GM23248 (cell line): ENCODE data around the gene TBK1. TPM values are rescaled to one million over a fixed set of nuclear protein-coding genes. Genes with fewer than 3 reads are reported as not detected.

ENCODE experiments used
- DNase-seq: peaks from one replicate; pipeline ENCODE4 v3.0.0-alpha.2; 2015
- H2AFZ ChIP-seq: fragments of 200-600 bp; sonication (generic); 2 replicates; pipeline ENCODE4 v1.6.1; 2016; ENCODE audit warnings: antibody characterized with exemption
- H3F3A ChIP-seq: fragments of 200-600 bp; sonication (generic); 2 replicates; pipeline ENCODE4 v1.6.1; 2016; ENCODE audit warnings: mild to moderate bottlenecking, antibody characterized with exemption, mixed run types; ENCODE audit not compliant: insufficient read depth
- H3K27ac ChIP-seq: fragments of 200-600 bp; sonication (generic); 2 replicates; pipeline ENCODE4 v1.5.1; 2016; ENCODE audit warnings: mild to moderate bottlenecking
- H3K27me3 ChIP-seq: fragments of 200-600 bp; sonication (generic); replicated peaks from 2 replicates; pipeline ENCODE4 v1.6.1; 2016; ENCODE audit warnings: mild to moderate bottlenecking; ENCODE audit not compliant: insufficient read depth
- H3K36me3 ChIP-seq: fragments of 200-600 bp; sonication (generic); 2 replicates; pipeline ENCODE4 v1.6.1; 2016; ENCODE audit warnings: low read depth, mild to moderate bottlenecking
- H3K4me1 ChIP-seq: fragments of 200-600 bp; sonication (generic); 2 replicates; pipeline ENCODE4 v1.6.1; 2016; ENCODE audit warnings: mild to moderate bottlenecking; ENCODE audit not compliant: insufficient read depth
- H3K4me2 ChIP-seq: fragments of 200-600 bp; sonication (generic); one replicate; pipeline ENCODE4 v1.6.1; 2016; ENCODE audit warnings: mild to moderate bottlenecking; ENCODE audit not compliant: unreplicated experiment
- H3K4me3 ChIP-seq: fragments of 200-600 bp; sonication (generic); 2 replicates; pipeline ENCODE4 v1.5.1; 2016; ENCODE audit warnings: mild to moderate bottlenecking
- H3K79me2 ChIP-seq: fragments of 200-600 bp; sonication (generic); 2 replicates; pipeline ENCODE4 v1.6.1; 2016; ENCODE audit warnings: mild to moderate bottlenecking; ENCODE audit not compliant: insufficient read depth
- H3K9ac ChIP-seq: fragments of 200-600 bp; sonication (generic); 2 replicates; pipeline ENCODE4 v1.6.1; 2016; ENCODE audit warnings: mild to moderate bottlenecking
- H3K9me2 ChIP-seq: fragments of 200-600 bp; sonication (generic); 2 replicates; pipeline ENCODE4 v1.6.1; 2016; ENCODE audit warnings: mixed run types, mild to moderate bottlenecking, moderate library complexity; ENCODE audit not compliant: insufficient read depth
- H3K9me3 ChIP-seq: fragments of 200-600 bp; sonication (generic); one replicate; pipeline ENCODE4 v1.6.1; 2017; ENCODE audit warnings: low read depth
- H4K20me1 ChIP-seq: fragments of 200-600 bp; sonication (generic); 2 replicates; pipeline ENCODE4 v1.6.0; 2016; ENCODE audit not compliant: insufficient read depth
- EZH2 ChIP-seq: fragments of 200-600 bp; sonication (generic); IDR thresholded peaks from 2 replicates; pipeline ENCODE4 v1.6.1; 2018; ENCODE audit warnings: antibody characterized with exemption, mild to moderate bottlenecking; ENCODE audit not compliant: insufficient read depth, poor library complexity, severe bottlenecking
- EZH2phosphoT487 ChIP-seq: fragments of 200-600 bp; sonication (generic); IDR thresholded peaks from 2 replicates; pipeline ENCODE4 v1.6.1; 2018; ENCODE audit warnings: antibody characterized with exemption, moderate library complexity, mild to moderate bottlenecking, low read depth; ENCODE audit not compliant: insufficient read depth
- WGBS, 2 experiments: methylation state at CpG; one replicate each; pipeline ENCODE4 v1.1.6; 2015 to 2017; ENCODE audit warnings: low lambda C conversion rate in 2 of 2, low coverage in 1 of 2; ENCODE audit errors: missing lambda C conversion rate in 2 of 2; 5-methylcytosine and 5-hydroxymethylcytosine counted together
- in situ Hi-C: fragments of 300-500 bp; cut with MboI; formaldehyde crosslinking; loops from 2 replicates; pipeline ENCODE4 v1.15.0; 2020
- polyA plus RNA-seq: library from polyadenylated mRNA; unstranded; fragments of >200 nt; fragmentation: Nextera tagmentation; extraction: Ambion mirVana; gene quantifications from 2 replicates; pipeline ENCODE4 v1.2.1, GENCODE V29; 2016
- total RNA-seq: library from RNA; depleted of rRNA; stranded (reverse); fragments of >200 nt; shearing (Covaris generic); gene quantifications from 2 replicates; pipeline ENCODE4 v1.2.3, GENCODE V29; 2014

Gene TBK1
- total and polyA plus RNA-seq, 2 experiments from 2014 or later = 25.2 to 29.4 TPM

- H3K27me3 ChIP-seq = no peaks in the 10 kb centered on the region
- no peak overlapping the region for H3K27ac ChIP-seq
- no peak overlapping the region for H2AFZ ChIP-seq
- no peaks in the 10 kb centered on the region for H3K9me3 ChIP-seq
- H3K36me3 ChIP-seq = peaks cover 78% of the 10 kb centered on the region
- H4K20me1 ChIP-seq = no peaks in the 10 kb centered on the region
- 0 out of 2 replicates have a peak, but pooled peaks cover 7% of the 10 kb centered on the region for H3K4me1 ChIP-seq
- no peaks in the 10 kb centered on the region for H3K9me2 ChIP-seq
- H3K4me3 ChIP-seq = no peak overlapping the region
- DNase-seq = no peak
- WGBS, 2 experiments = 98 to 99% methylated on average over 2 of the region's 2 CpGs
- no peaks in the 10 kb centered on the region for H3K79me2 ChIP-seq
- no peak for TF ChIP-seq EZH2
- TF ChIP-seq EZH2phosphoT487 = no peak
- H3K9ac ChIP-seq = no peak overlapping the region
- H3K4me2 ChIP-seq = no peak overlapping the region
- H3F3A ChIP-seq = 0 out of 2 replicates have a peak, but pooled peaks cover 4% of the 10 kb centered on the region
- in situ Hi-C loops = no loop called here
These were observed 45.0 kb downstream of the TBK1 start for GRCh38 chr12:64496839-64497400.

GRCh38 chr12:64497484-64497883, 45.6 kb downstream of the TBK1 start:
- H3K9ac ChIP-seq = no peak overlapping the region
- peaks cover 79% of the 10 kb centered on the region for H3K36me3 ChIP-seq
- in situ Hi-C loops = no loop called here

GRCh38 chr12:64497903-64498302, 46.0 kb downstream of the TBK1 start:
- DNase-seq = no peak
- peaks cover 79% of the 10 kb centered on the region for H3K36me3 ChIP-seq
- WGBS, 2 experiments = 95 to 98% methylated on average over 1 of the region's 1 CpG

More at GRCh38 chr12:64497484-64497883, 45.6 kb downstream of the TBK1 start:
- TF ChIP-seq EZH2 (no peak), EZH2phosphoT487 (no peak)
- Histone ChIP-seq H3K4me1 (0 out of 2 replicates have a peak, but pooled peaks cover 7% of the 10 kb centered on the region), H3K4me3 (no peak overlapping the region), H3F3A (0 out of 2 replicates have a peak, but pooled peaks cover 4% of the 10 kb centered on the region), H3K27ac (no peak overlapping the region), H3K9me3 (no peaks in the 10 kb centered on the region), H4K20me1 (no peaks in the 10 kb centered on the region), H2AFZ (no peak overlapping the region), H3K79me2 (no peaks in the 10 kb centered on the region), H3K9me2 (no peaks in the 10 kb centered on the region), H3K4me2 (no peak overlapping the region), H3K27me3 (no peaks in the 10 kb centered on the region)
- DNase-seq = no peak
- WGBS, 2 experiments = 92 to 100% methylated on average over 1 of the region's 1 CpG

GRCh38 chr12:64500394-64500793, 48.5 kb downstream of the TBK1 start:
- no peak for DNase-seq
- 79 to 83% methylated on average over 3 of the region's 3 CpGs for WGBS, 2 experiments

More at GRCh38 chr12:64497903-64498302, 46.0 kb downstream of the TBK1 start:
- Histone ChIP-seq H3F3A (0 out of 2 replicates have a peak, but pooled peaks cover 4% of the 10 kb centered on the region), H3K4me3 (no peak overlapping the region), H3K4me1 (0 out of 2 replicates have a peak, but pooled peaks cover 7% of the 10 kb centered on the region), H3K79me2 (no peaks in the 10 kb centered on the region), H3K9me3 (no peaks in the 10 kb centered on the region), H4K20me1 (no peaks in the 10 kb centered on the region), H3K27ac (no peak overlapping the region), H3K27me3 (no peaks in the 10 kb centered on the region), H3K9ac (no peak overlapping the region), H3K4me2 (no peak overlapping the region), H2AFZ (no peak overlapping the region), H3K9me2 (no peaks in the 10 kb centered on the region)
- no peak for TF ChIP-seq EZH2phosphoT487
- TF ChIP-seq EZH2 = no peak
- in situ Hi-C loops = no loop called here

More at GRCh38 chr12:64500394-64500793, 48.5 kb downstream of the TBK1 start:
- no peak overlapping the region for H3K4me3 ChIP-seq
- no peaks in the 10 kb centered on the region for H3K9me3 ChIP-seq
- H3K36me3 ChIP-seq = peaks cover 62% of the 10 kb centered on the region
- H3K27ac ChIP-seq = no peak overlapping the region
- H3K9me2 ChIP-seq = no peaks in the 10 kb centered on the region
- no peak overlapping the region for H3K4me2 ChIP-seq
- H3K4me1 ChIP-seq = 0 out of 2 replicates have a peak, but pooled peaks cover 7% of the 10 kb centered on the region
- H2AFZ ChIP-seq = no peak overlapping the region
- in situ Hi-C loops = no loop called here
- no peaks in the 10 kb centered on the region for H3K79me2 ChIP-seq
- H3F3A ChIP-seq = 0 out of 2 replicates have a peak, but pooled peaks cover 4% of the 10 kb centered on the region
- no peak overlapping the region for H3K9ac ChIP-seq
- no peaks in the 10 kb centered on the region for H4K20me1 ChIP-seq
- no peaks in the 10 kb centered on the region for H3K27me3 ChIP-seq
- TF ChIP-seq EZH2phosphoT487 (no peak), EZH2 (no peak)
